Esophagus muscularis mucosa (tissue), 4 donors: Measurements from ENCODE around the gene MEIS1. TPM values are rescaled to one million over a fixed set of nuclear protein-coding genes. Genes with fewer than 3 reads are reported as not detected.

Experiments
- DNase-seq: peaks from one replicate; pipeline ENCODE4 v3.0.0-alpha.2; 2017; ENCODE audit errors: extremely low spot score
- H3K27ac ChIP-seq, 4 donors: fragments of 200-600 bp; sonication (generic); replicated peaks in 1 of 4; 1 replicate in 3 of 4; 2 replicates in 1 of 4; pipeline ENCODE4 v1.5.1; 2016 to 2019; ENCODE audit warnings: mild to moderate bottlenecking in 1 of 4
- H3K27me3 ChIP-seq, 4 donors: fragments of 200-600 bp; sonication (generic); one replicate each; pipeline versions ENCODE4 v1.5.1 to v1.6.0; 2016 to 2019
- H3K36me3 ChIP-seq, 4 donors: fragments of 200-600 bp; sonication (generic); one replicate each; pipeline ENCODE4 v1.5.1; 2016 to 2019
- H3K4me1 ChIP-seq, 4 donors: fragments of 200-600 bp; sonication (generic); one replicate each; pipeline ENCODE4 v1.5.1; 2016 to 2019
- H3K4me3 ChIP-seq, 4 donors: fragments of 200-600 bp; sonication (generic); 1 replicate in 2 of 4; 2 replicates in 2 of 4; pipeline ENCODE4 v1.5.1; 2016 to 2019; ENCODE audit warnings: mild to moderate bottlenecking in 4 of 4, moderate library complexity in 1 of 4
- H3K9me3 ChIP-seq, 4 donors: fragments of 200-600 bp; sonication (generic); 1 replicate in 3 of 4; 2 replicates in 1 of 4; pipeline ENCODE4 v1.5.1; 2016 to 2019
- CTCF ChIP-seq, 3 experiments: fragments of 200-600 bp in 2 of 3; fragments of 450-650 bp in 1 of 3; sonication (generic) in 2 of 3; IDR thresholded peaks; one replicate each; pipeline ENCODE4 v1.5.1; 2017 to 2019; ENCODE audit warnings: antibody characterized with exemption in 3 of 3, mild to moderate bottlenecking in 2 of 3, moderate library complexity in 1 of 3
- EP300 ChIP-seq: sonication (generic); formaldehyde crosslinking; IDR thresholded peaks from one replicate; pipeline ENCODE4 v1.6.1; 2017; ENCODE audit warnings: antibody characterized with exemption
- POLR2A ChIP-seq: fragments of 450-650 bp; IDR thresholded peaks from one replicate; pipeline ENCODE4 v1.6.1; 2017; ENCODE audit warnings: antibody characterized with exemption, moderate library complexity, mild to moderate bottlenecking, low read depth
- POLR2AphosphoS5 ChIP-seq, 2 donors: sonication (generic); formaldehyde crosslinking; IDR thresholded peaks; one replicate each; pipeline ENCODE4 v1.6.1; 2017; ENCODE audit warnings: antibody characterized with exemption in 2 of 2
- WGBS: methylation state at CpG from one replicate; pipeline ENCODE4 v1.1.5; 2018; 5-methylcytosine and 5-hydroxymethylcytosine counted together
- intact Hi-C: fragments of 100-400 bp; cut with DNase I; formaldehyde crosslinking; loops from one replicate; pipeline ENCODE4 v1.15.1; 2023
- total RNA-seq, 4 donors: library from RNA; depleted of rRNA; stranded (reverse); fragments of >200 nt; gene quantifications; one replicate each; pipeline versions ENCODE4 v1.1.0 to v1.2.1, GENCODE V29; 2016

The MEIS1 gene
- total RNA-seq, 4 donors from 2014 or later = 89.8 to 166 (median 132) TPM

- Histone ChIP-seq H3K9me3 (no peaks in the 10 kb centered on the region), H3K27me3 (no peaks in the 10 kb centered on the region), H3K27ac (peak overlapping the region in 2 of 4 donors; percentile 8 to 40), H3K4me1 (peaks cover 11 to 79% (median 75%) of the 10 kb centered on the region in 4 donors), H3K4me3 (no peak overlapping the region), H3K36me3 (peaks cover 0 to 17% (median 2%) of the 10 kb centered on the region in 4 donors)
- WGBS = 73% methylated on average over 5 of the region's 5 CpGs
- DNase-seq = no peak
- TF ChIP-seq CTCF (IDR thresholded peaks at IDR 0.05) (no peak), EP300 (no peak), POLR2A (no peak), POLR2AphosphoS5 (IDR thresholded peaks at IDR 0.05) (no peak)
- intact Hi-C loops = no loop called here
Measured at GRCh38 chr2:66523377-66523969, 88.5 kb downstream of the MEIS1 start.

GRCh38 chr2:66523990-66524389, 89.1 kb downstream of the MEIS1 start:
- intact Hi-C loops = no loop called here
- H3K27ac ChIP-seq = peak overlapping the region in 2 of 4 donors; percentile 8 to 22
- no peak for DNase-seq
- H3K36me3 ChIP-seq = peaks cover 0 to 22% (median under 1%) of the 10 kb centered on the region in 4 donors
- WGBS = 91% methylated on average over 2 of the region's 2 CpGs
- no peaks in the 10 kb centered on the region for H3K9me3 ChIP-seq
- TF ChIP-seq POLR2A (no peak), EP300 (no peak), CTCF (IDR thresholded peaks at IDR 0.05) (no peak), POLR2AphosphoS5 (IDR thresholded peaks at IDR 0.05) (no peak)
- H3K4me3 ChIP-seq = no peak overlapping the region
- no peaks in the 10 kb centered on the region for H3K27me3 ChIP-seq
- H3K4me1 ChIP-seq = peaks cover 11 to 79% (median 73%) of the 10 kb centered on the region in 4 donors

GRCh38 chr2:66525606-66526005, 90.7 kb downstream of the MEIS1 start:
- Histone ChIP-seq H3K9me3 (no peaks in the 10 kb centered on the region), H3K4me3 (no peak overlapping the region), H3K27me3 (no peaks in the 10 kb centered on the region), H3K36me3 (peaks cover 0 to 28% (median 0%) of the 10 kb centered on the region in 4 donors), H3K4me1 (peaks cover 11 to 82% (median 69%) of the 10 kb centered on the region in 4 donors), H3K27ac (no peak overlapping the region)
- DNase-seq = no peak
- intact Hi-C loops = no loop called here
- TF ChIP-seq EP300 (no peak), POLR2AphosphoS5 (IDR thresholded peaks at IDR 0.05) (no peak), POLR2A (no peak), CTCF (IDR thresholded peaks at IDR 0.05) (no peak)
- 45% methylated on average over 5 of the region's 5 CpGs for WGBS

GRCh38 chr2:66526180-66526579, 91.3 kb downstream of the MEIS1 start:
- WGBS = 10% methylated on average over 2 of the region's 2 CpGs
- H3K27me3 ChIP-seq = no peaks in the 10 kb centered on the region
- intact Hi-C loops = no loop called here
- H3K27ac ChIP-seq = peak overlapping the region in 1 of 4 donors; percentile 12
- H3K9me3 ChIP-seq = no peaks in the 10 kb centered on the region
- H3K4me1 ChIP-seq = peaks cover 11 to 83% (median 69%) of the 10 kb centered on the region in 4 donors
- peaks cover 0 to 28% (median 0%) of the 10 kb centered on the region in 4 donors for H3K36me3 ChIP-seq
- no peak overlapping the region for H3K4me3 ChIP-seq
- TF ChIP-seq CTCF (IDR thresholded peaks at IDR 0.05) (no peak), POLR2AphosphoS5 (IDR thresholded peaks at IDR 0.05) (no peak), EP300 (no peak), POLR2A (no peak)
- no peak for DNase-seq
